K562 (cell line): ENCODE results near the gene ZGLP1. TPM values are rescaled to one million over a fixed set of nuclear protein-coding genes. Genes with fewer than 3 reads are reported as not detected.

Source experiments
- ATAC-seq: fragments of 200-7000 bp; cut with Tn5 transposase; 3 replicates; pipeline ENCODE4 v1.9.1; 2020; ENCODE audit warnings: moderate library complexity
- BruUV-seq: library from RNA; stranded (reverse); fragments of 400-500 nt; replicated peaks from 2 replicates; lab custom pipeline; 2021; lab: Mats Ljungman, UMichigan
- CTCF ChIA-PET: fragments of 300-600 bp; formaldehyde crosslinking; extraction: SDS; loops from one replicate; lab custom pipeline; 2021; ENCODE audit warnings: low intra/inter-chr PET ratio; lab: Yijun Ruan, JAX
- POLR2A ChIA-PET: fragments of 300-600, 350-650 bp; sonication (Branson Sonifier 250); formaldehyde crosslinking; extraction: SDS; loops from one replicate; lab custom pipeline; 2021; ENCODE audit warnings: antibody characterized with exemption, inconsistent platforms; lab: Yijun Ruan, JAX
- DNase-seq, 4 experiments: peaks; one replicate each; pipeline versions ENCODE4 v3.0.0 to v3.0.0-alpha.2; 2011 to 2018; ENCODE audit warnings: low spot score in 3 of 4, mixed read lengths in 3 of 4; ENCODE audit errors: extremely low read depth in 1 of 4
- FAIRE-seq: peaks from 2 replicates; lab custom pipeline; 2011; peaks lifted over from hg19 to GRCh38; lab: Jason Lieb, UNC
- H2AFZ ChIP-seq: 2 replicates; pipeline ENCODE4 v1.6.0; 2011; ENCODE audit warnings: low read depth, low read length, control low read depth, inconsistent platforms
- H3K27ac ChIP-seq: fragments of 200-600 bp; 3 replicates; pipeline ENCODE4 v1.8.0; 2011; ENCODE audit warnings: low read depth, mild to moderate bottlenecking, control low read depth, inconsistent platforms, low read length, moderate library complexity, mixed read lengths; ENCODE audit errors: extremely low read depth
- H3K27me3 ChIP-seq, 2 experiments: fragments of 300-600 bp in 1 of 2; 2 replicates in 1 of 2; 3 replicates in 1 of 2; pipeline versions ENCODE4 v1.6.0 to v1.8.0; 2011; ENCODE audit warnings: inconsistent platforms in 2 of 2, low read length in 2 of 2, mild to moderate bottlenecking in 1 of 2, mixed read lengths in 1 of 2, moderate library complexity in 1 of 2; ENCODE audit not compliant: control insufficient read depth in 2 of 2, insufficient read depth in 2 of 2
- H3K36me3 ChIP-seq: fragments of 300-600 bp; 3 replicates; pipeline ENCODE4 v1.8.0; 2011; ENCODE audit warnings: mild to moderate bottlenecking, low read length, inconsistent platforms; ENCODE audit not compliant: control insufficient read depth, insufficient read depth
- H3K4me1 ChIP-seq, 2 experiments: fragments of 200-600 bp in 1 of 2; replicated peaks in 1 of 2; 2 replicates in 1 of 2; 3 replicates in 1 of 2; pipeline versions ENCODE4 v1.5.1 to v1.8.0; 2011; ENCODE audit warnings: inconsistent platforms in 2 of 2, low read length in 2 of 2, mild to moderate bottlenecking in 1 of 2, mixed read lengths in 1 of 2, moderate library complexity in 1 of 2; ENCODE audit not compliant: control insufficient read depth in 2 of 2, insufficient read depth in 2 of 2
- H3K4me2 ChIP-seq: 2 replicates; pipeline ENCODE4 v1.6.1; 2011; ENCODE audit warnings: low read length, control low read depth, inconsistent platforms, mixed read lengths; ENCODE audit not compliant: insufficient read depth
- H3K4me3 ChIP-seq: fragments of 200-600 bp; sonication (generic), shearing (Covaris generic); 2 replicates; pipeline ENCODE4 v1.5.1; 2016; ENCODE audit warnings: control low read depth, inconsistent platforms
- H3K79me2 ChIP-seq: fragments of 200-600 bp; 3 replicates; pipeline ENCODE4 v1.8.0; 2011; ENCODE audit warnings: low read length, inconsistent platforms; ENCODE audit not compliant: control insufficient read depth, insufficient read depth
- H3K9ac ChIP-seq, 2 experiments: 2 replicates each; pipeline versions ENCODE4 v1.6.0 to v1.6.1; 2011; ENCODE audit warnings: low read depth in 2 of 2, low read length in 2 of 2, control low read depth in 1 of 2, inconsistent platforms in 1 of 2, mild to moderate bottlenecking in 1 of 2, mixed read lengths in 1 of 2; ENCODE audit not compliant: insufficient read depth in 1 of 2
- H3K9me1 ChIP-seq: one replicate; pipeline ENCODE4 v1.6.0; 2011; ENCODE audit warnings: inconsistent platforms, mild to moderate bottlenecking, low read length, moderate library complexity; ENCODE audit not compliant: control insufficient read depth, insufficient read depth
- H3K9me3 ChIP-seq: replicated peaks from 2 replicates; pipeline ENCODE4 v1.5.1; 2011; ENCODE audit warnings: low read depth, low read length, inconsistent platforms; ENCODE audit not compliant: control insufficient read depth, insufficient read depth
- H4K20me1 ChIP-seq: replicated peaks from 2 replicates; pipeline ENCODE4 v1.6.1; 2011; ENCODE audit warnings: low read length, inconsistent platforms, mixed read lengths; ENCODE audit not compliant: control insufficient read depth, insufficient read depth
- ARNT ChIP-seq, 2 experiments: fragments of 450-650 bp; IDR thresholded peaks; 2 replicates each; pipeline ENCODE4 v1.6.1; 2016; ENCODE audit warnings: mild to moderate bottlenecking in 1 of 2
- ATF4 ChIP-seq: fragments of 450-650 bp; formaldehyde crosslinking; IDR thresholded peaks from 2 replicates; pipeline ENCODE4 v1.4.0; 2022; ENCODE audit warnings: mild to moderate bottlenecking, moderate library complexity
- CBX3 ChIP-seq, 2 experiments: IDR thresholded peaks; 1 replicate in 1 of 2; 2 replicates in 1 of 2; pipeline ENCODE4 v1.6.1; 2012; ENCODE audit warnings: inconsistent platforms in 2 of 2, low read length in 2 of 2, borderline replicate concordance in 1 of 2, control low read depth in 1 of 2
- CEBPB ChIP-seq: fragments of 450-650 bp; IDR thresholded peaks from 2 replicates; pipeline ENCODE4 v1.6.1; 2016; ENCODE audit warnings: missing genetic modification characterization, missing compliant biosample characterization
- ETV1 ChIP-seq: fragments of 450-650 bp; conservative IDR thresholded peaks from 2 replicates; pipeline ENCODE4 v1.6.1; 2016; ENCODE audit warnings: missing genetic modification characterization, control low read depth, low read depth, missing compliant biosample characterization
- FOXK1 ChIP-seq: sonication (generic); formaldehyde crosslinking; IDR thresholded peaks from 2 replicates; pipeline ENCODE4 v1.8.0; 2022; ENCODE audit warnings: missing genetic modification reagents, mild to moderate bottlenecking, borderline replicate concordance
- KHSRP ChIP-seq: fragments of 450-650 bp; IDR thresholded peaks from 2 replicates; pipeline ENCODE4 v1.6.1; 2017
- LEF1 ChIP-seq: fragments of 450-650 bp; IDR thresholded peaks from 2 replicates; pipeline ENCODE4 v1.6.1; 2016; ENCODE audit warnings: mild to moderate bottlenecking
- MAFF ChIP-seq: IDR thresholded peaks from 2 replicates; pipeline ENCODE4 v1.6.1; 2012; ENCODE audit warnings: low read length, improper control_type of control experiment
- NFYB ChIP-seq: IDR thresholded peaks from 2 replicates; pipeline ENCODE4 v1.6.1; 2011; ENCODE audit warnings: mild to moderate bottlenecking, moderate library complexity; ENCODE audit not compliant: insufficient read length; ENCODE audit errors: extremely low read depth
- NR2C1 ChIP-seq, 2 experiments: fragments of 450-650 bp; IDR thresholded peaks; 2 replicates each; pipeline ENCODE4 v1.6.1; 2017; ENCODE audit warnings: mild to moderate bottlenecking in 2 of 2, antibody characterized with exemption in 1 of 2, inconsistent platforms in 1 of 2, missing compliant biosample characterization in 1 of 2, missing genetic modification characterization in 1 of 2
- SRSF3 ChIP-seq: fragments of 200-400 bp; formaldehyde crosslinking; IDR thresholded peaks from 2 replicates; pipeline ENCODE4 v1.6.1; 2016; ENCODE audit warnings: mild to moderate bottlenecking, low read length, moderate library complexity; ENCODE audit not compliant: insufficient read depth
- TARDBP ChIP-seq: fragments of 450-650 bp; IDR thresholded peaks from 2 replicates; pipeline ENCODE4 v1.6.1; 2016
- ZFP1 ChIP-seq: fragments of 450-650 bp; formaldehyde crosslinking; IDR thresholded peaks from 2 replicates; pipeline ENCODE4 v1.4.0; 2020; ENCODE audit warnings: mild to moderate bottlenecking, mixed read lengths
- ZNF239 ChIP-seq: fragments of 250-450 bp; sonication (Bioruptor Pico); IDR thresholded peaks from 2 replicates; pipeline ENCODE4 v1.4.0; 2020; ENCODE audit warnings: mild to moderate bottlenecking
- ZNF699 ChIP-seq: fragments of 250-450 bp; sonication (Bioruptor Pico); IDR thresholded peaks from 2 replicates; pipeline ENCODE4 v1.8.0; 2021; ENCODE audit warnings: mild to moderate bottlenecking, moderate library complexity; ENCODE audit not compliant: insufficient replicate concordance
- WGBS: fragments of 100-300 bp; shearing (Covaris generic); methylation state at CpG from one replicate; pipeline ENCODE4 v1.1.6; 2016; ENCODE audit warnings: low coverage, mixed read lengths; ENCODE audit not compliant: insufficient coverage; ENCODE audit errors: missing lambda C conversion rate; 5-methylcytosine and 5-hydroxymethylcytosine counted together
- in situ Hi-C: fragments of 300-500 bp; cut with MboI; formaldehyde crosslinking; loops from 4 replicates; pipeline ENCODE4 v1.15.0; 2018; ENCODE audit warnings: inconsistent platforms, mixed read lengths
- intact Hi-C: fragments of 100-400 bp; cut with micrococcal nuclease; formaldehyde crosslinking; loops from 2 replicates; pipeline ENCODE4 v1.14.2; 2022
- polyA plus RNA-seq, 8 experiments: library from polyadenylated mRNA; depleted of rRNA in 4 of 8; stranded (reverse) in 5 of 8; unstranded in 3 of 8; fragments of >200 nt; fragmentation: Nextera tagmentation in 2 of 8; fragmentation: Illumina TruSeq in 1 of 8; extraction: Ambion mirVana in 2 of 8; extraction: Trizol in 1 of 8; gene quantifications; 2 replicates each; pipeline versions ENCODE4 v1.2.1 to v1.2.3, GENCODE V29; 2011 to 2014; ENCODE audit warnings: inconsistent platforms in 1 of 8, missing spikeins in 1 of 8
- total RNA-seq, 7 experiments: library from RNA; depleted of rRNA in 6 of 7; stranded (reverse); fragments of >200 nt in 6 of 7; fragmentation: Illumina TruSeq in 2 of 7; extraction: Trizol in 2 of 7; gene quantifications; 2 replicates each; pipeline versions ENCODE4 v1.2.1 to v1.2.3, GENCODE V29; 2011 to 2021; ENCODE audit warnings: low replicate concordance in 1 of 7
- TF ChIP-seq, protein P1 (sequence below): fragments of 450-650 bp; IDR thresholded peaks from one replicate; pipeline ENCODE4 v1.6.1; 2018; ENCODE audit warnings: mild to moderate bottlenecking, moderate library complexity; ENCODE audit not compliant: partially characterized antibody
- TF ChIP-seq, protein P2 (sequence below): fragments of 250-450 bp; sonication (Bioruptor Pico); IDR thresholded peaks from 2 replicates; pipeline ENCODE4 v1.5.1; 2021; ENCODE audit warnings: mild to moderate bottlenecking
- TF ChIP-seq, protein P3 (sequence below): sonication (generic); formaldehyde crosslinking; IDR thresholded peaks from 2 replicates; pipeline ENCODE4 v1.8.0; 2022; ENCODE audit warnings: missing genetic modification reagents, mild to moderate bottlenecking, moderate library complexity, borderline replicate concordance

ZGLP1 gene
- total and polyA plus RNA-seq, 9 of the 15 experiments (the other 6 are each of a cell fraction or from before 2014, with no cell fraction given): 0.24 to 4.5 (median 2.2) TPM

DNA sequence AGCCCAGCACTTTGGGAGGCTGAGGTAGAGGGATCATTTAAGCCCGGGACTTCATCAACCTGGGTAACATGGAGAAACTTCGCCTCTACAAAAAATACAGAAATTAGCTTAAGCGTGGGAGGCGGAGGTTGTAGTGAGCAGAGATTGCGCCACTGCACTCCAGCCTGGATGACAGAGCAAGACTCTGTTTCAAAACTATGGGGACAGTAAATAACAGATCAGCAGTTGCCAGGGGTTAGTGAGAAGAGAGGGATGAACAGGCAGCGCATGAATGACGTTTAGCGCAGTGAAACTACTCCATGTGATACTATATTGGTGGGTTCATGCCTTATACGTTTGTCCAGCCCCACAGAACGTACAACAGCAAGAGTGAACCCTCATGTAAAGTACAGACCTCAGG, 36.9 kb upstream of the ZGLP1 start:
- Histone ChIP-seq H3K27ac (peak overlapping the region; percentile 45; the same call in 2 of the 3 replicates), H3K4me1 (peaks cover 0 to 8% of the 10 kb centered on the region in 2 experiments; a peak in 2 of 5 replicates), H3K9me3 (no peaks in the 10 kb centered on the region), H3K36me3 (peaks cover 16% of the 10 kb centered on the region; the same call in 2 of the 3 replicates), H3K79me2 (no peaks in the 10 kb centered on the region), H4K20me1 (no peaks in the 10 kb centered on the region), H3K9me1 (no peaks in the 10 kb centered on the region), H2AFZ (peak overlapping the region; percentile 59; the same call in 1 of the 2 replicates), H3K27me3 (no peaks in the 10 kb centered on the region), H3K4me2 (peak overlapping the region; percentile 51; the same call in 1 of the 2 replicates), H3K4me3 (no peak overlapping the region), H3K9ac (no peak overlapping the region)
- DNase-seq (peak in 1 of 4 experiments; percentile 49), FAIRE-seq (peak; percentile 67), ATAC-seq (peak; percentile 91)
- intact Hi-C loops: no loop called here
- in situ Hi-C loops: no loop called here
- CTCF ChIA-PET: no interaction called here
- BruUV-seq: no TSS peak
- POLR2A ChIA-PET: interaction anchor here (0.7 to 3.4 kb wide), 2 partner anchors 12 to 380 kb away, joined by 3 to 29 read pairs; partner anchors contain the start of gene RAVER1
- 4% methylated on average over 10 of the region's 10 CpGs for WGBS
- TF ChIP-seq ZNF699 (CRISPR knock-in tag) (no peak), TARDBP (no peak), SRSF3 (no peak), NFYB (no peak), ATF4 (CRISPR knock-in tag) (no peak), FOXK1 (no peak), CEBPB (tag) (peak; percentile 99), CBX3 (IDR thresholded peaks at IDR 0.05; ENCODE audit: borderline replicate concordance in 1 of 2, low read length in 2 of 2) (peak in 1 of 2 experiments; percentile 17; a peak in 1 of 3 replicates), ZFP1 (CRISPR knock-in tag) (no peak), MAFF (peak; percentile 37), LEF1 (no peak; the same call in 1 of the 2 replicates), ARNT (IDR thresholded peaks at IDR 0.05) (0 out of 4 replicates have a peak, but pooled peaks of 1 of the 2 experiments have one; percentile 35), ZNF239 (CRISPR knock-in tag) (no peak), KHSRP (no peak), NR2C1 (IDR thresholded peaks at IDR 0.05) (no peak), NR2C1 (tag; IDR thresholded peaks at IDR 0.05) (no peak), ETV1 (tag) (no peak)
- TF ChIP-seq, protein P1, sequence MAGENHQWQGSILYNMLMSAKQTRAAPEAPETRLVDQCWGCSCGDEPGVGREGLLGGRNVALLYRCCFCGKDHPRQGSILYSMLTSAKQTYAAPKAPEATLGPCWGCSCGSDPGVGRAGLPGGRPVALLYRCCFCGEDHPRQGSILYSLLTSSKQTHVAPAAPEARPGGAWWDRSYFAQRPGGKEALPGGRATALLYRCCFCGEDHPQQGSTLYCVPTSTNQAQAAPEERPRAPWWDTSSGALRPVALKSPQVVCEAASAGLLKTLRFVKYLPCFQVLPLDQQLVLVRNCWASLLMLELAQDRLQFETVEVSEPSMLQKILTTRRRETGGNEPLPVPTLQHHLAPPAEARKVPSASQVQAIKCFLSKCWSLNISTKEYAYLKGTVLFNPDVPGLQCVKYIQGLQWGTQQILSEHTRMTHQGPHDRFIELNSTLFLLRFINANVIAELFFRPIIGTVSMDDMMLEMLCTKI: no peak
- TF ChIP-seq, protein P2, sequence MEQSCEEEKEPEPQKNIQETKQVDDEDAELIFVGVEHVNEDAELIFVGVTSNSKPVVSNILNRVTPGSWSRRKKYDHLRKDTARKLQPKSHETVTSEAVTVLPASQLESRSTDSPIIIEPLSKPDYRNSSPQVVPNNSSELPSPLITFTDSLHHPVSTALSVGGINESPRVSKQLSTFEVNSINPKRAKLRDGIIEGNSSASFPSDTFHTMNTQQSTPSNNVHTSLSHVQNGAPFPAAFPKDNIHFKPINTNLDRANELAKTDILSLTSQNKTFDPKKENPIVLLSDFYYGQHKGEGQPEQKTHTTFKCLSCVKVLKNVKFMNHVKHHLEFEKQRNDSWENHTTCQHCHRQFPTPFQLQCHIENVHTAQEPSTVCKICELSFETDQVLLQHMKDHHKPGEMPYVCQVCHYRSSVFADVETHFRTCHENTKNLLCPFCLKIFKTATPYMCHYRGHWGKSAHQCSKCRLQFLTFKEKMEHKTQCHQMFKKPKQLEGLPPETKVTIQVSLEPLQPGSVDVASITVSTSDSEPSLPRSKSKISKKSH (CRISPR knock-in tag): no peak
- TF ChIP-seq, protein P3, sequence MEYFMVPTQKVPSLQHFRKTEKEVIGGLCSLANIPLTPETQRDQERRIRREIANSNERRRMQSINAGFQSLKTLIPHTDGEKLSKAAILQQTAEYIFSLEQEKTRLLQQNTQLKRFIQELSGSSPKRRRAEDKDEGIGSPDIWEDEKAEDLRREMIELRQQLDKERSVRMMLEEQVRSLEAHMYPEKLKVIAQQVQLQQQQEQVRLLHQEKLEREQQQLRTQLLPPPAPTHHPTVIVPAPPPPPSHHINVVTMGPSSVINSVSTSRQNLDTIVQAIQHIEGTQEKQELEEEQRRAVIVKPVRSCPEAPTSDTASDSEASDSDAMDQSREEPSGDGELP: no peak
